Renal cortical epithelial cell (primary cell): ENCODE results near the gene MYO1H. TPM values are rescaled to one million over a fixed set of nuclear protein-coding genes. Genes with fewer than 3 reads are reported as not detected.

Experiments
- DNase-seq: peaks from one replicate; pipeline ENCODE4 v3.0.0-alpha.2; 2011; ENCODE audit warnings: low read depth
- total RNA-seq: library from RNA; depleted of rRNA; stranded (reverse); fragments of >200 nt; gene quantifications from 2 replicates; pipeline ENCODE4 v1.2.3, GENCODE V29; 2014

The MYO1H gene
- total RNA-seq, 1 donor from 2014 or later: not detected

DNA sequence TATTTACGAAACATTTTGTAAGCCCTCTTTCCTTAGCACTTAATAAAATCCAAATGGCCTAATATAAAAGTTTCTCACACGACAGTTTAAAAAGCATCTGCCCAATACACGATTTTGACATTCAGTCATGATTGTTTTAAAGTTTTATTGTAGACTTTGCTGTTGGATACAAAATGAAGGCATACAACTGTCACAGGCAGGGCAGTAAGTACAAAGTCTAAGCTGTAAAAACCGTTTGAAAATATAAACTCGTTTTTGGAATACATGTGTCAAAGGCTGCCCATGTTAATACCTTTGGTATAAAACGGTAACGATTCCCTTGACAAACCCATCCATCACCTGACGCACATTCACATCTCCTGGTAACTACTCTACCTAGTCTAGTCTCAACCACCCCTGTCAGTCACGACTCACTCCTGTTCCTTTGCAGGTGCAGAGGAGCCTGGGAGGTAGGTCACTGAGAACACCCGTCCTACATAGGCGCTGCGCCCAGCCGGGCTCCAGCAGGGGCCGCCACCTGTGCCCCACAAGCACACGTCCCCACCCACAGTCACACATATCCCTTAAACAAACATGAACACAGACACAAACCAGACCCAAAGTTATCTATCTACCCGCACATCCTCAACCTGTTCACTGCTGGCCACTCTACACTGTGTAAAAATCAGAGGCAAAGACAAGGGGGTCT, 102.3 kb downstream of the MYO1H start:
- DNase-seq: no peak

GRCh38 chr12:109450980-109451379, 103.3 kb downstream of the MYO1H start:
- no peak for DNase-seq

- DNase-seq: no peak
These were observed 103.7 kb downstream of the MYO1H start for GRCh38 chr12:109451400-109451799.

- no peak for DNase-seq
These were observed 104.8 kb downstream of the MYO1H start for GRCh38 chr12:109452489-109452888.

GRCh38 chr12:109455706-109456105, 108.0 kb downstream of the MYO1H start:
- DNase-seq: no peak

- DNase-seq: no peak
These were observed 110.4 kb downstream of the MYO1H start for GRCh38 chr12:109458086-109458485.

GRCh38 chr12:109458771-109459208, 111.1 kb downstream of the MYO1H start:
- DNase-seq: no peak

GRCh38 chr12:109459247-109459646, 111.5 kb downstream of the MYO1H start:
- DNase-seq: no peak

DNA sequence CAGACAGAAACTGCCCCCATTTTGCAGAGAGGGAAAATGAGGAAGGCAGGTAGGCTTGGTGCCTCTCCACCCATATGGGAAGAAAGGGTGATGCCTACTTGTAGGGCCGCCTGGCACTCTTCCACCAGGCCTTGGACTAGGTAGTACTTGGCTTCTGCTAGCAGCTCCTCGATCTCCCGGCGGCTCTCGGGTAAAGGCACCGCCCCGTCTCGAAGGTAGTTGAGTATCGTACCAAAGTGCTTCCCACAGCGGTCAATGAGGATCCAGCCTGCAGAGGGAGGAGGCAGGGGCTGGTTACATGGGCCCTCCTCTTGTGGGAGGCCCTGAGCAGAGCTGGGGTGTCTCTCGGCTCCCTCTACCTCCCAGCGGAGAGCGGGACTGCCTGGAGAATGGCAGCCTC, 112.8 kb downstream of the MYO1H start:
- DNase-seq: no peak

GRCh38 chr12:109461049-109461845, 113.5 kb downstream of the MYO1H start:
- peak; percentile 75 for DNase-seq

- DNase-seq: peak; percentile 79
These were observed 114.4 kb downstream of the MYO1H start for GRCh38 chr12:109461846-109462756.

DNA sequence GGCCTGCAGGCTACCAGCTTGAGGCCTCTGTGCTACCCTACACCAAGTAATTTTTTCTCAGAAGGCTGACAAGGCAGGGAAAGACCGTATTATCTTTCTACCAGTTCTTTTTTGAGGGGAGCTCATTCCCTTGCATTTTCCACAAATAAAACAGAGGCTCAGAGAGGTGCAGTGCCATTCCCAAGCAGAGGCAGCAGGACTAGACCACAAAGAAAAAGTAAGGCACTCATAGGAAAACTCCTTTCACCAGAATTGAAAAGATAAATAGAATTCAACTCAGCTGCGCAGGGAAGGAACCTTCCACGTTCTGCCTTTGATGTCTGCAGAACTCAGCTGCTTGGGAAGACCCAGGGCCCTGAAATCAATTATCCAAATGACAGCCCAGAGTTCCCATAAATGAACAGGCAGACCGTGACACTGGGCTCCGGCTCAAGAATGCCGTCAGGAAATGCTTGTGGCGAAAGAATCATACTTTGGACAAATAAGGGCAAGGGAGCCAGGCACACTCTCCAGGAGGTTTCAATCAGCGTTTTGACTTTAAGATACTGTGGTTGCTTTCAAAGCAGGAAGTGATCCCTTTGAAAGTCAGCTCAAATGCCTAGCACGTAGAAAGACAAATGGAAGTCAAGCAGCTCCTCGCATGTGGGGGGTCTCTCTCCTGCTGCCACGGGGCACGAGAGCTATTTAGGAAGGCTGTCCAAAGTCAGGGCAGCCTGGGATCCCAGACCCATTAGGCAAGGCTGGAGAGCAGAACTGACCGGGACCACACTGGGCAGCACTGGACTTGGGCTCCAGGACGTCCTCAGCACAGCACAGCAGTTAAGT, 115.4 kb downstream of the MYO1H start:
- peak; percentile 98 for DNase-seq

DNA sequence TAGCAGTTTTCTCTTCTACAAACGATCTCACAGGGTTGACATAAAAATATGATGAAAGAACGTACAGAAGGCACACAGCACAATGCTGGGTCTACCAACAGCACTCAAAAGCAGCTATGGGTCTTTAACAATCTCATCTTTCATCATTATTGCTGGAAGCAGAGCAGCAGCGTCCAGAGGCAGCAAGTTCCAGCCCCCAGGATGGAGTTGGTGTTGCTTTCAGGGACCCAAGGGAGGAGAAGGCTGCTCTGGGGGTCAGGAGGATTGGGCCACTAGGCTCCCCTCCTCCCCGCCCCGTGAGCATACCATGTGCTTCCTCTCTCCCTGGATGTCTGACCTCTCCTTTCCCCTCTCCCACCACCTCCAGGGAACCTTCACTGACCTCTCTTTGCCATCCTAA, 116.1 kb downstream of the MYO1H start:
- no peak for DNase-seq

GRCh38 chr12:109464642-109465351, 117.1 kb downstream of the MYO1H start:
- DNase-seq: peak; percentile 28

GRCh38 chr12:109466305-109466704, 118.6 kb downstream of the MYO1H start:
- no peak for DNase-seq

DNA sequence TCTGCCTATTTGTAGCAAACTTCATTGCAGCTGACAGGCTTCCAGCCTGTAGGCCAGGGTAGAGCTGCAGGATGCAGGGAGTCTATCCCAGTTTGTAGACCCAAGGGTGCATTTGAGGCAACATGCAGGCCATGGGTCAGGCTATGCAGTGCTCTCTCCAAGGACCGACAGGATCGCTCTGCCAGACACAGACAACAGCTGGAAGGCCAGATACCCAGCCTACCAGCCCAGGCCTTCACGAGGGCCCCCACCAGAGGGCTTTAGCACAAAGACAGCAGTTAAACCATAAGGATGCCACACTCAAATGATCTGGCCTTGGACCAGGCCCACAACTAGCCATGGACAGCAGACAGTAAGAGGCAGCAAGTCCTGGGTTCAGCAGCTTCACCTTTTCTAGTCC, 119.1 kb downstream of the MYO1H start:
- DNase-seq: no peak

GRCh38 chr12:109467978-109468676, 120.4 kb downstream of the MYO1H start:
- no peak for DNase-seq

DNA sequence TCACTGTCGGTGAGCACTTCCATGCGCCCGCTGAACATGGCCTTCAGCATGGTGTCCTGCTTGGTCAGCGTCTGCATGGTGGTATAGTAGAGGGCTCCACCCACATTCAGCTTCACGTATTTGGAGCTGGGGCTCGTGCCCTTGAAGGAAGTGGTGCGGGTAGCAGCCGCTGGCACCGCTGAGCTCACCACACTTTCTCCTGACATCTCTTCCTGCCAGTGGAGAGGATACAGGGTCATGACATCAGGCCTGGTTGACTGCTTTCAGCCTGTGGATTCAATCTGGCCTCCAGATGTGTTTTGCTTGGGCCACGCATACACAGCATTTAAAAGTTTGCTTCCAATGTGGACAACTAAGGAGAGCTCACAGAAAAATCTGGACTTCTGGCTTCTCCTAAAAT, 121.8 kb downstream of the MYO1H start:
- DNase-seq: no peak

GRCh38 chr12:109473006-109473405, 125.3 kb downstream of the MYO1H start:
- no peak for DNase-seq
